CMK (cell line): ENCODE results near the gene ERMP1.
"Not testable (repeated sequence)": the region's sequence is repeated elsewhere in the genome, so short reads cannot be mapped to it uniquely, and the experiment has no call there.

Source experiments
- DNase-seq: peaks from one replicate; pipeline ENCODE4 v3.0.0-alpha.2; 2010; ENCODE audit warnings: low read depth

Gene ERMP1

DNA sequence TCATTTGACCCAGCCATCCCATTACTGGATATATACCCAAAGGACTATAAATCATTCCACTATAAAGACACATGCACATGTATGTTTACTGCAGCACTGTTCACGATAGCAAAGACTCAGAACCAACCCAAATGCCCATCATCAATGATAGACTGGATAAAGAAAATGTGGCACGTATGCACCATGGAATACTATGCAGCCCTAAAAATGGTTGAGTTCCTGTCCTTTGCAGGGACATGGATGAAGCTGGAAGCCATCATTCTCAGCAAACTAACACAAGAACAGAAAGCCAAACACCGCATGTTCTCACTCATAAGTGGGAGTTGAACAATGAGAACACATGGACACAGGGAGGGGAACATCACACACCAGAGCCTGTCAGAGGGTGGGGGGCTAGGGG is 49.5 kb downstream of the ERMP1 start:
- DNase-seq: not testable (repeated sequence)

DNA sequence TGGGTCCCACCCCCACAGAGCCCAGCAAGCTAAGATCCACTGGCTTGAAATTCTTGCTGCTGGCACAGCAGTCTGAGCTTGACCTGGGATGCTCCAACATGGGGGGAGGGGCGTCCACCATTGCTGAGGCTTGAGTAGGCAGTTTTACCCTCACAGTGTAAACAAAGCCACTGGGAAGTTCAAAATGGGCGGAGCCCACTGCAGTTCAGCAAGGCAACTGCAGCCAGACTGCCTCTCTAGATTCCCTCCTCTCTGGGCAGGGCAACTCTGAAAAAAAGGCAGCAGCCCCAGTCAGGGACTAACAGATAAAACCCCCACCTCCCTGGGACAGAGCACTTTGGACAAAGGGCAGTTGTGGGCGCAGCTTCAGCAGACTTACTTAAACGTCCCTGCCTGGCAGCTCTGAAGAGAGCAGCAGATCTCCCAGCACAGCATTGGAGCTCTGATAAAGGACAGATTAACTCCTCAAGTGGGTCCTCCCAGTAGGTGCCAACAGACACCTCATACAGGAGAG is 53.2 kb downstream of the ERMP1 start:
- not testable (repeated sequence) for DNase-seq

DNA sequence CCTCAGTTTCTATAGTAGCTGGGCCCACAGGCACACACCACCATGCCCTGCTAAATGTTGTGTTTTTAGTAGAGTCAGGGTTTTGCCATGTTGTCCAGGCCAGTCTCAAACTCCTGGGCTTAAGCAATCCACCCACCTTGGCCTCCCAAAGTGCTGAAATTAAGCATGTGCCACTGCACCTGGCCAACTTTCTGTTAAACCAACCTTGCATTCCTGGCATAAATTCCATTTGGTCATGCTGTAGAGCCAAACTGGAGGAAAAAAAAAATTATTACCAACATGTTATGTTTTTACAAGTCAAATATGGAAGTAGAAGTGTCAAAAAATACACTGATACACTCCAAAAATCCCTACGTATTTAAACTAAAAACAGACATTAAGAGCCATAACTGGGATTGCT is 54.1 kb downstream of the ERMP1 start:
- no peak for DNase-seq

DNA sequence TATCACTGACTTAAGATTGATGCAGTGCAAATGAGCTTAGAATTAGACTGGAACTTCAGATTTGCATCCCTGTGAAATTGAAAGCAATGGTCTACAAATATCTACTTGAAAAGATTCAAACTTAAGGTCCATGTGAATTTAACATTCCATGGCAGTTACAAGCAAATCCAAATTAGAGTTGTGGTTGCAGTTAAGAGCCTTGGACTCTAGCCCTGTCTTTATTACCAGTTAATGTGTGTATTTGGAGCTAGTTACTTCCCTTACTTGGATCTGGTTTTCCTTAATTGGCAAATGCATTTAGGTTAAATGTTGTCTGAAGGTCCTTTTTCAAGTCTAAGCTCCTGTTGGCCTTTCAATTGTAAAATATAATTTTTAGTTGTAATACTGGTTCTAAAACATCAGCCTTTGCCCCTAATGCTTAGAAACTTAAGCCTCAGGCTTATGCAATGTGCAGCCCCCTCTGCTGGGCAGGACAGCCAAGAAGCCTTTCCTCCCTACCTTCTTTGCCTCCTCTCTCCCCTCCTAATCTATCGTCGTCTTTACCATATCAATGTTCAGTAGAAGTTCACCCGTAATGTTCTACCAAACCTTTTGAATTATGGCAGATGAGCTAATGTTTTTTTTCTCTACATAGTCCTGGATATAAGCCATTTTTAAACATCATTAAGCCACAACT is 59.5 kb downstream of the ERMP1 start:
- DNase-seq: no peak

DNA sequence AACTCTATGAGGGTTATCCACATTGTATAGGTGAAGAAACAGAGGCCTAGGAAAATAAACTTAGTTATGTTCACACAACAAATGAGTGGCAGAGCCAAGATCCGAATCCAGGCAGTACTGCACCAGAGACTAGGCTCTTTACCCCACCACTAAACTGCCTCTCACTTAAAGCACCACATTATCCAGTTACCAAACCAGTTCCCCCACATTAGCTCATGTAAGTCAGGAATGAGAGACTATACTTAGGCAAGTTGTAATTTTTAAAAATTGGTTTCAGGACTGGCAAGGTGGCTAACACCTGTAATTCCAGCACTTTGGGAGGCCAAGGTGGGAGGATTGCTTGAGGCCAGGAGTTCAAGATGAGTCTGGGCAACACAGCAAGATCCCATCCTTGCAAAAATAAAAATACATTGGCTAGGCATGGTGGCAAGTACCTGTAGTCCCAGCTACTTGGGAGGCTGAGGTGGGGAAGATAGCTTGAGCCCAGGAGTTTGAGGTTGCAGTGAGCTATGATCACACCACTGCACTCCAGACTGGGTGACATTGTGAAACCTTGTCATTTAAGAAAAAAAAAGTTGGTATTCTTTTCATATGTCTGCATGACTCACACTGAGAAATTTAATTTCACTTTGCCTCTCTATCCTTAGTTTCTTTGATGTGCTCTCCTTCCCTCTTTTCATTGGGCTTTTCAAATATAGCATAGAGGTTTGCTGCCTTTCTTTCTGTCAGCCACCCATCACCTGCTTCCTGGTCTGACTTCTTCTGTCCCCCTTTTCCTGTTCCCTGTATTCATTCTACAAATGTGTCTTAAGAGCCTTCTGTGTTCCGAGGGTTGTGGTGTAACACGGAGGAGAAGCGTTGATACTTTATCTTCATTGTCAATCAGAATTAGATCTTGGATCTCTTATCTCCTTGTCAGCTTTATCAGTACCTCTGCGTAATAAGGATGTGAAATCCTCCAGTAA is 64.7 kb downstream of the ERMP1 start:
- no peak for DNase-seq

DNA sequence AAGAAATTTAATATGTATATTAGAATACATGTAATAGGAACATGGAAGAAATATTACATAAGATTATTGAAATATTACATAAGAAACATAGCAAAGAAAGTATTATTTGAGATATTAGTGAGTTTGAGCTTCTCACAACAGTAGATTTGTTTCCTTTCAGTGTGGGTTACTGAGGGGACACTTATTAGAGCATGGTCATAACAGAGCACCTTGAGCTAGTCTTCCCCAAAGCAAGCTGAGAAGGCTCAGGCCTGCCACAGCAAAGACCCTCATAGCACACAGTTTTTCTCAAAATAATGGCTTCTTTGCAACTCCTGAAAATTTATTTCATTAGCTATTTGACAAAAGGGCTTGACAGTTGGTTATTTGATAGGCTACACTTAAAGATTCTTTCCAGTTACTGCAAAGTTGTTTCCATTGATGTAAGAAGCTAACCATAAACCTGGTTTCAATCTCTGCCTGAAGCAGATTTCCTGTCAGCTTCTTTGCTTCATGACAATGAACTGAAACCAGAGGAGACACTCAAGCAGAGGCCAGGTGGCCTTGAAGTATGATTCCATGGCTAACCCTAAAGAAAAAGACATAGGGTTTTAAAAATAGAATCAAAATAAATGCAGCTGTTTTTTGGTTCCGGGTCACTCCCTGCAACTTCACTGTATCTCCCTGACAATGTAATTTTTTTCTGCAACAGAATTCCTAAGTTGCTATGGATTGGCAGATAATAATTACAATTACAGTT is 68.6 kb downstream of the ERMP1 start:
- no peak for DNase-seq

DNA sequence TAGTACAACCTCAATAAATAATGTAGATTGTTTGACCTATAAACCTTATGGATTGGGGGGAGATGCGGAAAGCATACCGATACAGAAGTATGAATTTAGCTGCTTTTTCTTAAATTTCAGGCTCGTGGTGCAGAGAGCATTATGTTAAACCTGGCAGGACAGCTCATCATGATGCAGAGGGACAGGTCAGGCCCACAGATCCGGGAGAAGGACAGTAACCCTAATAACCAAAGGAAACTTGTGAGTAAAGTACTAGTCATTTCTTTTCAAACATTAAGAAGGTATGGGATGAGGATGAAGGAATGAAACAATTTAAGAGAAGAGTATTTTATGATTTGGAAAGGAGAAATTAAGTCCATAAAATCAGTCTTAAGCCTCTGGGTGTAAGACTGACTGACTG is 70.5 kb downstream of the ERMP1 start:
- no peak for DNase-seq

DNA sequence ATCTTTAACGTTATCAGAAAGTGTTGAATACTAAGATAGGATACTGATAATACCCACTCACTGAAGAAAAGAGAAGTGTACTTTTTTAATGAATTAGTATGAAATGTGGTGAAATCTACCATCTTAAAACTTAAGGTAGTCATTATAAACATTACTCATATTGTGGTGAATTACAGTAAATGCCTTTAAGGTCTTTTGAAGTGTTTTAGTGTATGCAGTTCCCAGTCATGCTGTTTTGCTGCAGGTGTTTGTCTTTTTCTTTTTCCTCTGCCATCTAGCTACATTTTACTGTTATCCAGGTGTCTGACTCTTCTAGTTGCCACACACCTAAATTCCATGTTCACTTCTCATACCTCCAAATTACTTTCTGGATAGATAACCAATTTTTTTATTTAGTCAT is 72.6 kb downstream of the ERMP1 start:
- no peak for DNase-seq

DNA sequence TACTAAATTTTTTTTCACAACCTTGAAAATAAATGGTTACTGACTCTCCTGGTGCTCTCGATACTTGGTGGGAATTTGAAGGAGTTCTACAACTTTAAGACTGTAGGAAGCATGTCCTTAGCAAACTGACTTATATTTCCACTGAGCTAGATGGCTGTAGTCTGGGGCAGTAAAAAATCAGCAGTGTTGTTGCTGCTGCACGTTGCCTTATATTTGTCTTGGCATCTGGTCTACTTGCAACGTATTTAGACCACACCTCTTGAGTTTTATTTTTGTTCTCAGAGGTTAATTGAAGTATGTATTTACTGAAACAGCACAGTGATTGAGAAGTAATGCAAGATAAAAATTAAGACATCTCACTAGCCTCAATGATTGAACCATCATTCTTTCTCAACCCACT is 76.3 kb downstream of the ERMP1 start:
- no peak for DNase-seq

DNA sequence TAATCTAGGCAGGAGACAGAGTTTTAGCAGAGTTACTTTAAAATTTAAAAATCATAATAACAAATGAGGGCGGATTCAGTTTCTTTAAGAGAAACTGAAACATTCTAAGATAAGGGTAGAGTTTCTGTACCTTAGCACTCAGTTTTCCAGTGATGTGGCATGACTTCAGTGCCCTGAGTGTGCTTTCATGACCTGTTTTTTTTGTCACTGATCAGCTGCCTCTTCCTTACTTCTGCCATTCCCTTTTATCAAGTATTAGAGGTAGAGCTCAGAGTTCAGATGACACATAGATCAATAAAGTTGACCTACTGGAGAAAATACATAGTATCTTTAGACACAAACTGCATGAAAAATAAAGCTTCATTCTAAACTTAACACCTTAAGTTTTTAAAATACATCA is 82.3 kb downstream of the ERMP1 start:
- no peak for DNase-seq

DNA sequence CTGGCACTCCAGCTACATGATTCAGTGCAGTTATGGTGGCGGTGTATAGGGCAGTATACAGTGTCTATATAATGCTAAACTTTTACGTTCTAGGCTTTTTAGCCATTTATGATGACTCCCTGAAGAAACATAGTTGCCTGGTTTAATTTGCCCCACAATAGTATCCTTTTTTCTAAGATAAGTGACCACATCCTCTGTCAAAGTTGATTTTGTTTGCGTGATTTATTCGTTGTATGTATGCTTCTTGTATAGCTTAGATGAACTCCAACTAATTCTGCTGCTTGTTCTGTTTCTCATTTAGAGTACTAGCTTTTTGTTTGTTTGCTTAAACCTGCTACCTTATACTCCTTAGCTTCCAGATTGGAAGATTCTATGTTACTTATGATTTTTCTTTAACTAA is 83.6 kb downstream of the ERMP1 start:
- no peak for DNase-seq

DNA sequence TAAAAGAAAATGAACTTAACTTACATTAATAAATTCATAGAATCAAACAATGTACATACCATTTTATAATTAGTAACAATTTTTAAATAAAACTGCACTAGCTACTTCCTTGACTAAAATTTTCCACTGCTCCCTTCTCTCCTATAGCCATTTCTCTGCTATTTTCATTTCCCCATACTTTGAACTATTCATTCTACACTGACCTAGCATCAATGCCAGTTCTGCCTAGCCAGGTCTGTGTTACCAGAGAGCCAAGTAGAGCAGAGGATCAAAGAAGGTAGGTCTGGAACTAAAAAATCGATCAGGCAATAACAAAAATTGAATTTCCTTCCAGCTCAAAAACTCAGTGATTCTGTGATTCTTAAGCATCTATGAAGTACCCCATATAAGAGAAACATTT is 84.5 kb downstream of the ERMP1 start:
- no peak for DNase-seq

DNA sequence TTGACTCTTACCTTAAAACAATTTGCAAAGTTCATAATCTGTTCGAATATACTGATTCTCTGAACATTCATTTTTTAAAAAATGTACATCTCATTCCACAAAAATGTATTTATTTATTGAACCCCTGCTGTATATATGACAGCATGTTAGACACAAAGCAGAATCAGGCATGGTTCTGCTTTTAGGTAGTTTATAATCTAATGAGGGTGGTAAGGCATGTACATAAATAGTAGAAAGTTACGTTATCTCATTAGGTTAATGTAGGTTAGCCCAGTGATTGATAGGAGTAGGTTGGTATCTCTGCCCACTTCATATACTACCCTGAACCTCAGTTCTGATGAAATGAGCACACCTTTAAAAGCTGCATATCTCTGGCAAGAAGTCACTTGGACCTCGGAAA is 89.8 kb downstream of the ERMP1 start:
- no peak for DNase-seq

DNA sequence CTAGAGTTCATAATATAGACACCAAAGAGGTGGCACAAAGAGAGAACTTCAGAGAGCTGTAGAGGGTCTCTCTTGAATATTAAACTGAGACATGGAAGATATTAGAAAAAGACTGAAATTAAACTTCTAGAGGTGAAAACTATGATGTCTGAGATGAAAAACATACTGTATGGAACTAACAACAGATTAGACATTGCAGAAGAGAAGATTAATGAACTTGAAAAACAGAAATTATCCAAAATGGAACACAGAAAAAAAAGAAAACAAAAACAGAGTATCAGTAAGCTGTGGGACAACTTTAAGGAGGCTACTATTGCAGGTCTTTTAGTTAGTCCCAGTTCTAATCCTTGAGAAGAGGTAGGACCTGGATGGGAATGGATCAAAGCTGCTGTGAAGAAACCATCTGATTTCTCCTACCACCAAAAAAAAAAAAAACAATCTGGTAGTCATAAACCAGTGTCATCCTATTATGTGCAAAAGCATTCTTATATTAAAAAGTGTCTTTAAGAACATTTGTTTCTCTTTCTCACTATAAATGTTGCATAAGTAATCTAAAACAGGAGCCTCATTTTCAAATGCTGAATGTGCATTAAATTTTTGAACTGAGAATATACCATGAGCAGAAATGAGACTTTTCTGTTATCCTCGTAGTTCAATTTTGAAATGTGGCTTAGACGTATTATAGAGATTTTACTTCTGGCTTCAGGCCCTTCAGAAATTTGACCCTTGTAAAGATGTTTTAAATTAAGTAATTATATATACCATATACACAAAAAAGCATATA is 96.2 kb downstream of the ERMP1 start:
- DNase-seq: no peak

DNA sequence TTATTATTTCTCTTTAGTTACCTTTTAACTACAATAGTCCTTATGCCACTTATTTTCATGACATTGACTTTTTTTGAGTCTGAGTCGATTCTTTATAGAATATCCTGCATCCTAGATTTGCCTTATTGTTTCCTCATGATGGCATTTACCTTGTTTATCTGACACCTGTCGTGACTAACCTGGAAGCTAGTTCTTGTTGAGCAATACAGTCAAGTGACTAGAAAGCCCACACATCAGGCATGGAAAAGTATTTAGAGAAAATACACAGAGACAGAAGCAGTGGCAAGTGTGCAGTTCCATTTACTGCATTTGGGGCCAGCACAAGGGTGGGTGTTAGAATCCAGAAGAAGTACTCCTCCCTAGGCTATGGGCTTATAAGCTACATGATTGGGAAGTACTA is 97.8 kb downstream of the ERMP1 start:
- no peak for DNase-seq
